Astrocyte (in vitro differentiated cells and primary cell): ENCODE measurements around the gene PTPN9. TPM values are rescaled to one million over a fixed set of nuclear protein-coding genes. Genes with fewer than 3 reads are reported as not detected.
"Not testable (repeated sequence)": the region's sequence is repeated elsewhere in the genome, so short reads cannot be mapped to it uniquely, and the experiment has no call there.

Experiments
- DNase-seq: peaks from one replicate; pipeline ENCODE4 v3.0.0-alpha.2; 2010; ENCODE audit warnings: low read depth
- FAIRE-seq: peaks from 2 replicates; lab custom pipeline; 2011; peaks lifted over from hg19 to GRCh38; lab: Jason Lieb, UNC
- H2AFZ ChIP-seq: 2 replicates; pipeline ENCODE4 v1.6.0; 2012; ENCODE audit warnings: low read depth, low read length, inconsistent platforms
- H3K27ac ChIP-seq: 2 replicates; pipeline ENCODE4 v1.5.1; 2011; ENCODE audit warnings: low read depth, low read length, inconsistent platforms
- H3K27me3 ChIP-seq: 2 replicates; pipeline ENCODE4 v1.6.0; 2011; ENCODE audit warnings: low read length, inconsistent platforms; ENCODE audit not compliant: insufficient read depth
- H3K36me3 ChIP-seq: 2 replicates; pipeline ENCODE4 v1.5.1; 2011; ENCODE audit warnings: low read length, inconsistent platforms; ENCODE audit not compliant: insufficient read depth
- H3K4me1 ChIP-seq: 2 replicates; pipeline ENCODE4 v1.5.1; 2011; ENCODE audit warnings: low read length, inconsistent platforms; ENCODE audit not compliant: insufficient read depth
- H3K4me2 ChIP-seq: 2 replicates; pipeline ENCODE4 v1.6.0; 2012; ENCODE audit warnings: low read length, inconsistent platforms
- H3K4me3 ChIP-seq: 2 replicates; pipeline ENCODE4 v1.5.1; 2011; ENCODE audit warnings: low read depth, mild to moderate bottlenecking, low read length, inconsistent platforms; ENCODE audit not compliant: insufficient read depth
- H3K79me2 ChIP-seq: 2 replicates; pipeline ENCODE4 v1.6.0; 2012; ENCODE audit warnings: mild to moderate bottlenecking, low read length, inconsistent platforms; ENCODE audit not compliant: insufficient read depth
- H3K9ac ChIP-seq: 2 replicates; pipeline ENCODE4 v1.6.0; 2012; ENCODE audit warnings: mild to moderate bottlenecking, low read length, inconsistent platforms
- H3K9me3 ChIP-seq: 2 replicates; pipeline ENCODE4 v1.5.1; 2012; ENCODE audit warnings: low read depth, mild to moderate bottlenecking, low read length, inconsistent platforms; ENCODE audit not compliant: insufficient read depth
- H4K20me1 ChIP-seq: 2 replicates; pipeline ENCODE4 v1.6.0; 2012; ENCODE audit warnings: low read length, inconsistent platforms; ENCODE audit not compliant: insufficient read depth
- H3K27ac Mint-ChIP-seq: one replicate; pipeline ENCODE4 v1.8.0; 2021; ENCODE audit warnings: mild to moderate bottlenecking, mixed read lengths; ENCODE audit not compliant: unreplicated experiment
- H3K27me3 Mint-ChIP-seq: one replicate; pipeline ENCODE4 v1.8.0; 2021; ENCODE audit warnings: low read depth, mixed read lengths; ENCODE audit not compliant: unreplicated experiment
- H3K36me3 Mint-ChIP-seq: one replicate; pipeline ENCODE4 v1.8.0; 2021; ENCODE audit warnings: low read depth, mixed read lengths; ENCODE audit not compliant: unreplicated experiment
- H3K4me1 Mint-ChIP-seq: one replicate; pipeline ENCODE4 v1.8.0; 2021; ENCODE audit warnings: low read depth, mixed read lengths; ENCODE audit not compliant: unreplicated experiment
- H3K4me3 Mint-ChIP-seq: one replicate; pipeline ENCODE4 v1.8.0; 2021; ENCODE audit warnings: mild to moderate bottlenecking, moderate library complexity, mixed read lengths; ENCODE audit not compliant: unreplicated experiment
- H3K9me3 Mint-ChIP-seq: one replicate; pipeline ENCODE4 v1.8.0; 2021; ENCODE audit warnings: mild to moderate bottlenecking, mixed read lengths; ENCODE audit not compliant: unreplicated experiment
- EZH2 ChIP-seq: IDR thresholded peaks from 2 replicates; pipeline ENCODE4 v1.6.1; 2012; ENCODE audit warnings: mild to moderate bottlenecking, low read length, inconsistent platforms; ENCODE audit not compliant: insufficient read depth
- total RNA-seq: library from RNA; stranded (reverse); gene quantifications from 2 replicates; pipeline ENCODE4 v1.2.1, GENCODE V29; 2021
- TF ChIP-seq, protein P1 (sequence below): IDR thresholded peaks from 2 replicates; pipeline ENCODE4 v1.5.1; 2011; ENCODE audit warnings: low read depth, mild to moderate bottlenecking, inconsistent platforms, low read length, moderate library complexity; ENCODE audit not compliant: insufficient read depth

PTPN9 gene
- total RNA-seq, 1 donor from 2014 or later = 34.7 TPM

DNA sequence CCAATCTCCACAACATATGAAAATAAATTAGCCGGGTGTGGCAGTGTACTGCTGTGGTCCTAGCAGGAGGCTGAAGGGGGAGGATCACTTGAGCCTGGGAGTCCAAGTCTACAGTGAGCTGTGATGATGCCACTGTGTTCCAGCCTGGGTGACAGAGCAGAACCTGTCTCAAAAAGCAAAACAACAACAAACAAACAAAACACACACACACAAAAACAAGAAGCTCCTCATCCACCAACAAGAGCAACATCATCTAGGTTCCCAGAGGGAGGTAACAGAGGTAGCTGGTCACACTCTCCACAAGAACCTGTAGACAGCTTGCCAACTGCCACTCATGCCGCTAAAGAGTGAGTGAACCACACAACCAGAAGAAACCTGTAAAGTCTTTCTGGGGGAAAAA lies 34.8 kb downstream of the PTPN9 start:
- Mint-ChIP-seq H3K4me1 (peaks cover 5% of the 10 kb centered on the region), H3K27ac (no peak overlapping the region), H3K4me3 (no peak overlapping the region), H3K9me3 (no peaks in the 10 kb centered on the region), H3K36me3 (peaks cover 2% of the 10 kb centered on the region), H3K27me3 (no peaks in the 10 kb centered on the region)
- DNase-seq (no peak), FAIRE-seq (no peak)
- Histone ChIP-seq H3K79me2 (peaks cover 82% of the 10 kb centered on the region), H3K27me3 (no peaks in the 10 kb centered on the region), H3K27ac (no peak overlapping the region), H3K4me3 (no peak overlapping the region), H3K4me2 (no peak overlapping the region), H2AFZ (no peak overlapping the region), H4K20me1 (peaks cover 59% of the 10 kb centered on the region), H3K9me3 (no peaks in the 10 kb centered on the region), H3K4me1 (no peaks in the 10 kb centered on the region), H3K36me3 (peaks cover 3% of the 10 kb centered on the region), H3K9ac (no peak overlapping the region)
- no peak for TF ChIP-seq EZH2
- TF ChIP-seq, protein P1, sequence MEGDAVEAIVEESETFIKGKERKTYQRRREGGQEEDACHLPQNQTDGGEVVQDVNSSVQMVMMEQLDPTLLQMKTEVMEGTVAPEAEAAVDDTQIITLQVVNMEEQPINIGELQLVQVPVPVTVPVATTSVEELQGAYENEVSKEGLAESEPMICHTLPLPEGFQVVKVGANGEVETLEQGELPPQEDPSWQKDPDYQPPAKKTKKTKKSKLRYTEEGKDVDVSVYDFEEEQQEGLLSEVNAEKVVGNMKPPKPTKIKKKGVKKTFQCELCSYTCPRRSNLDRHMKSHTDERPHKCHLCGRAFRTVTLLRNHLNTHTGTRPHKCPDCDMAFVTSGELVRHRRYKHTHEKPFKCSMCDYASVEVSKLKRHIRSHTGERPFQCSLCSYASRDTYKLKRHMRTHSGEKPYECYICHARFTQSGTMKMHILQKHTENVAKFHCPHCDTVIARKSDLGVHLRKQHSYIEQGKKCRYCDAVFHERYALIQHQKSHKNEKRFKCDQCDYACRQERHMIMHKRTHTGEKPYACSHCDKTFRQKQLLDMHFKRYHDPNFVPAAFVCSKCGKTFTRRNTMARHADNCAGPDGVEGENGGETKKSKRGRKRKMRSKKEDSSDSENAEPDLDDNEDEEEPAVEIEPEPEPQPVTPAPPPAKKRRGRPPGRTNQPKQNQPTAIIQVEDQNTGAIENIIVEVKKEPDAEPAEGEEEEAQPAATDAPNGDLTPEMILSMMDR = no peak

DNA sequence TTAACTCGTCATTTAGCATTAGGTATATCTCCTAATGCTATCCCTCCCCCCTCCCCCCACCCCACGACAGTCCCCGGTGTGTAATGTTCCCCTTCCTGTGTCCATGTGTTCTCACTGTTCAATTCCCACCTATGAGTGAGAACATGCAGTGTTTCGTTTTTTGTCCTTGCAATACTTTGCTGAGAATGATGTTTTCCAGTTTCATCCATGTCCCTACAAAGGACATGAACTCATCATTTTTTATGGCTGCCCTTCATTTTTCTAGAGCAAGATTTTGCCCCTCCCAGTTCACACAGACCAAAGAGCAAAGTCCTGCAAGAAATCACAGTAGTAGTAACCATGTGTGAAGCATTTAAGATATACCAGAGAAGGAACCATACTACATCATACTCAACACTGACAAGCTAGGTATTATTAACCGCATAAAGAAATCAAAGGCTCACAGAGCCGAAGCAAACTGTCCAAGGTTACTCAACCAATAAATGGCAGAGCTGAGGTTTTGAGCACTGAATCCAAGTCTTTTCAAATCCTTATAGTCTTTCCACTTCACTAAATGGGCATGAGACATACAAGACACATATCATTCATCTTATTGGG lies 36.1 kb downstream of the PTPN9 start:
- not testable (repeated sequence) for H3K4me1 ChIP-seq, H3K9me3 ChIP-seq, H3K4me3 ChIP-seq, H2AFZ ChIP-seq, H3K27ac ChIP-seq, H3K27me3 ChIP-seq, FAIRE-seq, H3K4me2 ChIP-seq, H3K36me3 Mint-ChIP-seq, H3K9me3 Mint-ChIP-seq, H3K36me3 ChIP-seq, H3K27ac Mint-ChIP-seq, H3K4me1 Mint-ChIP-seq, H3K4me3 Mint-ChIP-seq, H3K9ac ChIP-seq, H3K27me3 Mint-ChIP-seq, DNase-seq
- Histone ChIP-seq H3K79me2 (peaks cover 85% of the 10 kb centered on the region), H4K20me1 (peaks cover 67% of the 10 kb centered on the region)

DNA sequence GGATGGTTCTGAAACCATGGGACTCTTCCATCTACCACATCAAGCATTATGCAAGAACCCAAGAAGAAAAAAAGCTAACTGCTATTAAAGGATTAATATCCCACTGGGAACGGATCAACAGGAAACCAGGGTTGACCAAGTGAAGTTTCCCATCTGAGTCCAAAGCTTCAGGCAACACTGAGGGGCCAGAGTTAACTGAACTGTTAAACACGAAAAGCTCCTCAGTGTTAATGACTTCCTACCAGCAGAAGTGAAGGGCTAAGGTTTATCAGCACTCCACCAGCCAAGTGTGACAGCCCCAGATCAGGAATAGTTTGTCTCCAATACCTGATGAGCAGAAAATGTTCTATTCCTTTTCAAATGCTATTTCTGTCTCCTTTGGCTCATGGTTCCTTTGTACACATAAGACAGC lies 36.7 kb downstream of the PTPN9 start:
- DNase-seq (no peak), FAIRE-seq (no peak)
- Histone ChIP-seq H3K9ac (no peak overlapping the region), H3K4me2 (no peak overlapping the region), H3K4me1 (no peaks in the 10 kb centered on the region), H3K9me3 (no peaks in the 10 kb centered on the region), H2AFZ (no peak overlapping the region), H3K79me2 (peaks cover 83% of the 10 kb centered on the region), H4K20me1 (peaks cover 64% of the 10 kb centered on the region), H3K36me3 (peaks cover 3% of the 10 kb centered on the region), H3K27ac (no peak overlapping the region), H3K27me3 (no peaks in the 10 kb centered on the region), H3K4me3 (no peak overlapping the region)
- Mint-ChIP-seq H3K36me3 (peaks cover 2% of the 10 kb centered on the region), H3K4me3 (no peak overlapping the region), H3K4me1 (peaks cover 5% of the 10 kb centered on the region), H3K27ac (no peak overlapping the region), H3K9me3 (no peaks in the 10 kb centered on the region), H3K27me3 (no peaks in the 10 kb centered on the region)
- no peak for TF ChIP-seq EZH2
- TF ChIP-seq, protein P1 = no peak
